Pancreas (tissue), 10 donors: ENCODE results near the gene MAG. TPM values are rescaled to one million over a fixed set of nuclear protein-coding genes. Genes with fewer than 3 reads are reported as not detected.

Source experiments
- ATAC-seq, 4 donors: fragments of 200-7000 bp; cut with Tn5 transposase; one replicate each; pipeline versions ENCODE4 v1.8.0 to v1.9.1; 2020; ENCODE audit warnings: mild to moderate bottlenecking in 4 of 4, moderate library complexity in 4 of 4
- DNase-seq, 6 donors: peaks; one replicate each; pipeline ENCODE4 v3.0.0-alpha.2; 2020
- FAIRE-seq: peaks from 2 replicates; lab custom pipeline; 2012; peaks lifted over from hg19 to GRCh38; lab: Jason Lieb, UNC
- H3K27ac ChIP-seq, 4 donors: fragments of 200-600 bp; sonication (generic); 1 replicate in 3 of 4; 2 replicates in 1 of 4; pipeline versions ENCODE4 v1.5.0 to v1.8.0; 2020
- H3K27me3 ChIP-seq, 4 donors: fragments of 200-600 bp; one replicate each; pipeline ENCODE4 v1.8.0; 2021
- H3K36me3 ChIP-seq, 3 donors: fragments of 200-600 bp; sonication (generic) in 1 of 3; one replicate each; pipeline versions ENCODE4 v1.5.0 to v1.8.0; 2020 to 2021
- H3K4me1 ChIP-seq, 3 donors: fragments of 200-600 bp; one replicate each; pipeline ENCODE4 v1.8.0; 2021
- H3K4me3 ChIP-seq, 4 donors: fragments of 200-600 bp; sonication (generic) in 2 of 4; one replicate each; pipeline versions ENCODE4 v1.5.0 to v1.8.0; 2020 to 2021
- H3K9me3 ChIP-seq, 4 donors: fragments of 200-600 bp; one replicate each; pipeline ENCODE4 v1.8.0; 2021
- WGBS, 2 donors: extraction: QIAGEN DNeasy Blood & Tissue Kit; methylation state at CpG; one replicate each; pipeline ENCODE4 v1.1.7; 2013; 5-methylcytosine and 5-hydroxymethylcytosine counted together
- intact Hi-C, 3 donors: fragments of 100-400 bp; cut with DNase I; formaldehyde crosslinking; loops; one replicate each; pipeline versions ENCODE4 v1.11.1 to v1.14.2; 2022
- polyA plus RNA-seq, 2 donors: library from polyadenylated mRNA; stranded (reverse); fragments of 200-250 nt; gene quantifications; one replicate each; pipeline ENCODE4 v1.2.3, GENCODE V29; 2013
- total RNA-seq, 6 donors: library from RNA; stranded (reverse); fragmentation: NEBNext Ultra II Directional in 4 of 6; extraction: Animal tissue kit (Norgen Biotek cat#: 25700) in 4 of 6; gene quantifications; one replicate each; pipeline versions ENCODE4 v1.2.1 to v1.2.4, GENCODE V29; 2021 to 2023
- TF ChIP-seq, protein P1 (sequence below), 4 donors: fragments of 200-600 bp; sonication (generic) in 3 of 4; IDR thresholded peaks; one replicate each; pipeline versions ENCODE4 v1.5.0 to v1.8.0; 2021; ENCODE audit warnings: antibody characterized with exemption in 4 of 4
- donor health status: healthy with polysubstance abuse.
- donor health status: DM: no; HTN: no; CAD: no; lungs with moderate emphysema.
- donor health status: DM: no; HTN: no; CAD: no.
- donor health status: control.
- donor health status: control.
- donor health status: Bipolar disorder and iron deficiency.
- donor health status: DM: yes; HTN: yes; CAD: no.
- donor health status: DM: no; HTN: no; CAD: no.
- donor health status: DM: no; HTN: no; CAD: no.
- donor health status: DM: yes; HTN: yes; CAD: no.

MAG gene
- total and polyA plus RNA-seq, 8 donors = 0.17 to 0.47 TPM; not detected in 6

GRCh38 chr19:35249146-35249847 lies 42.7 kb upstream of the MAG start:
- H3K27ac ChIP-seq = peak overlapping the region; percentile 98 to 100 (median 99)
- peaks cover 0 to 12% (median 4%) of the 10 kb centered on the region in 3 donors for H3K4me1 ChIP-seq
- FAIRE-seq = no peak
- no peaks in the 10 kb centered on the region for H3K27me3 ChIP-seq
- peak overlapping the region; percentile 72 to 95 (median 75) for H3K4me3 ChIP-seq
- peak in 3 of 4 donors; percentile 2 to 8 (median 5) for ATAC-seq
- TF ChIP-seq, protein P1, sequence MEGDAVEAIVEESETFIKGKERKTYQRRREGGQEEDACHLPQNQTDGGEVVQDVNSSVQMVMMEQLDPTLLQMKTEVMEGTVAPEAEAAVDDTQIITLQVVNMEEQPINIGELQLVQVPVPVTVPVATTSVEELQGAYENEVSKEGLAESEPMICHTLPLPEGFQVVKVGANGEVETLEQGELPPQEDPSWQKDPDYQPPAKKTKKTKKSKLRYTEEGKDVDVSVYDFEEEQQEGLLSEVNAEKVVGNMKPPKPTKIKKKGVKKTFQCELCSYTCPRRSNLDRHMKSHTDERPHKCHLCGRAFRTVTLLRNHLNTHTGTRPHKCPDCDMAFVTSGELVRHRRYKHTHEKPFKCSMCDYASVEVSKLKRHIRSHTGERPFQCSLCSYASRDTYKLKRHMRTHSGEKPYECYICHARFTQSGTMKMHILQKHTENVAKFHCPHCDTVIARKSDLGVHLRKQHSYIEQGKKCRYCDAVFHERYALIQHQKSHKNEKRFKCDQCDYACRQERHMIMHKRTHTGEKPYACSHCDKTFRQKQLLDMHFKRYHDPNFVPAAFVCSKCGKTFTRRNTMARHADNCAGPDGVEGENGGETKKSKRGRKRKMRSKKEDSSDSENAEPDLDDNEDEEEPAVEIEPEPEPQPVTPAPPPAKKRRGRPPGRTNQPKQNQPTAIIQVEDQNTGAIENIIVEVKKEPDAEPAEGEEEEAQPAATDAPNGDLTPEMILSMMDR (IDR thresholded peaks at IDR 0.05) = no peak
- H3K9me3 ChIP-seq = no peaks in the 10 kb centered on the region
- intact Hi-C loops = no loop called here
- DNase-seq = peak in 2 of 6 donors; percentile 51 to 71
- peaks cover 0 to 8% (median 3%) of the 10 kb centered on the region in 3 donors for H3K36me3 ChIP-seq
- WGBS, 2 donors = 1% methylated on average over 39 of the region's 39 CpGs

DNA sequence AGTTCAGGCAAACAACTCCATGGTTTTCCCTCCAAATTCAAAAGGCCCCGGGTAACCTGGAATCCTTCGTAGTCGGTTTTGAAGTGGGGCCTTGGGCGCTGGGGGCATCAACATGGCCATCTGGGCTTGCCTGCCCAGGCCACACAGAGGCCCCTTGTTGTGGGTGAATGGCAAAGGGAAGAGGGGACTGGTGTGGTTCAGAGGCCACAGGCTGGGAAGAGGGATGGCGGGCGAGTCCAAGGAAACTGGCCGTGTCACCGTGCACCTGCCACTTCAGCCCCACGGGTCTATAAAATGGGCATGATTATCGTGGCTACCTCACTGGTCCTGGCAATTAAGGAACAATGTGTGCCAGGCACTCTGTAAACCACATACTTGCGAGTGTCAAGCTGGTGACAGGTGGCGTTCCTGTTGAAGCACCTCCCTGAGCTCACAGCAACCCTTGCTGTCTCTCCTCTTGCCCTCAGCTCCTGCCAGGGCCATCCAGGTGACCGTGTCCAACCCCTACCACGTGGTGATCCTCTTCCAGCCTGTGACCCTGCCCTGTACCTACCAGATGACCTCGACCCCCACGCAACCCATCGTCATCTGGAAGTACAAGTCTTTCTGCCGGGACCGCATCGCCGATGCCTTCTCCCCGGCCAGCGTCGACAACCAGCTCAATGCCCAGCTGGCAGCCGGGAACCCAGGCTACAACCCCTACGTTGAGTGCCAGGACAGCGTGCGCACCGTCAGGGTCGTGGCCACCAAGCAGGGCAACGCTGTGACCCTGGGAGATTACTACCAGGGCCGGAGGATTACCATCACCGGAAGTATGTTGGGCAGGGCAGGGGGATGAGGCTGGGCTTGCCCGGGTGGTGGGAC lies 41.9 kb upstream of the MAG start:
- TF ChIP-seq, protein P1 (IDR thresholded peaks at IDR 0.05) = no peak
- intact Hi-C loops = no loop called here
- FAIRE-seq (no peak), DNase-seq (peak in 2 of 6 donors; percentile 24 to 64), ATAC-seq (no peak)
- Histone ChIP-seq H3K36me3 (peaks cover 3 to 15% (median 10%) of the 10 kb centered on the region in 3 donors), H3K4me3 (peak overlapping the region; percentile 72 to 95 (median 75)), H3K27ac (peak overlapping the region in 2 of 4 donors; percentile 98 to 99), H3K27me3 (no peaks in the 10 kb centered on the region), H3K4me1 (peaks cover 0 to 13% (median 4%) of the 10 kb centered on the region in 3 donors), H3K9me3 (no peaks in the 10 kb centered on the region)
- WGBS, 2 donors = 45 to 62% methylated on average over 34 of the region's 34 CpGs

- no peak overlapping the region for H3K4me3 ChIP-seq
- DNase-seq (no peak), ATAC-seq (no peak), FAIRE-seq (no peak)
- H3K27ac ChIP-seq = no peak overlapping the region
- no peaks in the 10 kb centered on the region for H3K27me3 ChIP-seq
- peaks cover 3 to 17% (median 10%) of the 10 kb centered on the region in 3 donors for H3K36me3 ChIP-seq
- TF ChIP-seq, protein P1 (IDR thresholded peaks at IDR 0.05) = no peak
- WGBS, 2 donors = 90 to 96% methylated on average over 2 of the region's 2 CpGs
- H3K9me3 ChIP-seq = no peaks in the 10 kb centered on the region
- H3K4me1 ChIP-seq = peaks cover 4 to 22% (median 4%) of the 10 kb centered on the region in 3 donors
- intact Hi-C loops = no loop called here
These were observed 40.5 kb upstream of the MAG start for GRCh38 chr19:35251456-35251855.

DNA sequence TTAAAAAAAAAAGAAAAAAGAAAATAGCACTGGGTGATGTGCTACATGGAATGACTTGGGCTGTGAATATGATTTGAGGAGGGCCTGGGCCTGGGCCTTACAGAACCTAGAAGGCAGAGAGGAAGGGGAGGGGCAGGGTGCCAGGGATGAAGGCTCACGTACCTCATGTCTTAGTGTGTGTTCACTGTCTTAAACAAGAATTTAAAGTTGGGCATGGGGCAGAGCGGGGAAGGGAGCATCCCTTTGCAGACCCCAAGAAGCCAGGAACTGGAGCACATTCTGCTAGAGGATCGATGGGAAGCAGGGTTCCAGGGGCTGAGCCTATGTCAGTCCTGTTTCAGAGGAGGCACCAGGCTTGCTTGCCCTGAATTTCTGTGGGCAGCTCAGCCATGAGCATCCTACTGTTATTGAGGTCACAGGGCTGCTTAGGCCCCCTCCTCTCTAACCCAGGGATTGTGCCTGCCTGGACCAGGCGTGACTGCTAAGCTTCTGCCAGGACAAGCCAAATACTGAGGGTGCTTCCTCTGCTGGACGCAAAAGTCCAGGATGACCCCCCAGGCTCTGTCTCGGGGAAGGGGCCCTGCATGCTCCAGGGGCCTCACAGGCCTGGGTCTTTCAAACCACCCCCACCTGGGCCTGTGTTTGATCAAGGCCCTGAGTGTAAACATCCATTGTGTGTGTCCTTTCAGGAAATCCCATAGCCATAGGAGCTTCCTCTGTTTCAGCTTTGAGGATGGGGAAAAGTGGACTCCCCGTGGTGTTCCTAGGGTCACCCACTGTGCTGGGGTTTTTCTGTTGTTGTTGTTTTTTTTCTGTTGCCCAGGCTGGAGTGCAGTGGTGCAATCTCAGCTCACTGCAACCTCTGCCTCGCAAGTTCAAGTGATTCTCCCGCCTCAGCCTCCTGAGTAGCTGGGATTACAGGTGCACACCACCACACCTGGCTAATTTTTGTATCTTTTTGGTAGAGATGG lies 38.4 kb upstream of the MAG start:
- peaks cover 3 to 17% (median 10%) of the 10 kb centered on the region in 3 donors for H3K36me3 ChIP-seq
- H3K4me1 ChIP-seq = peaks cover 0 to 15% (median 4%) of the 10 kb centered on the region in 3 donors
- intact Hi-C loops = no loop called here
- TF ChIP-seq, protein P1 (IDR thresholded peaks at IDR 0.05) = no peak
- no peaks in the 10 kb centered on the region for H3K9me3 ChIP-seq
- ATAC-seq = no peak
- H3K4me3 ChIP-seq = no peak overlapping the region
- 85 to 86% methylated on average over 9 of the region's 9 CpGs for WGBS, 2 donors
- FAIRE-seq = no peak
- DNase-seq = peak in 1 of 6 donors; percentile 42
- no peaks in the 10 kb centered on the region for H3K27me3 ChIP-seq
- H3K27ac ChIP-seq = no peak overlapping the region
